HG03103 (cell line): ENCODE measurements around the gene TULP4.

Experiments
- ATAC-seq: cut with Tn5 transposase; IDR thresholded peaks from one replicate; pipeline ENCODE4 v1.9.1; 2021; ENCODE audit warnings: low read depth; ENCODE audit not compliant: unreplicated experiment

The TULP4 gene

DNA sequence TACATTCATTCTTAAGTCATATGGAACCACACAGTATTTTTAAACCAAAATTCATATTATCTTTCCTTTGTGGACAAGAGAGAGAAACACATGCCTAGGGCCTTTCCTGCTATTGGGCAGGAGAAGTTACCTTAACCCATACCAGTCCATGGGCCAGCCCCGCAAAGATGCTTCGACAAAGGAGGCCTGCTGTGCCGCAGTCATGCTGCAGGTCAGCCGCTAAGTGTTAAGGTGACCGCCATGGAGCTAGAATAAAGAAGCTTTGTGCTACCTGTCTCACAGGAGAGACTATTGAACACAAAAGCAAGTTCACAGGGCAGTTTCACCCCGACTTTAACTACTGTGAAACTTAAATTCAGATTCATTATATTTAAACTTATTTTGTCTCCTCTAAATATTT, 185.4 kb downstream of the TULP4 start:
- no peak for ATAC-seq

DNA sequence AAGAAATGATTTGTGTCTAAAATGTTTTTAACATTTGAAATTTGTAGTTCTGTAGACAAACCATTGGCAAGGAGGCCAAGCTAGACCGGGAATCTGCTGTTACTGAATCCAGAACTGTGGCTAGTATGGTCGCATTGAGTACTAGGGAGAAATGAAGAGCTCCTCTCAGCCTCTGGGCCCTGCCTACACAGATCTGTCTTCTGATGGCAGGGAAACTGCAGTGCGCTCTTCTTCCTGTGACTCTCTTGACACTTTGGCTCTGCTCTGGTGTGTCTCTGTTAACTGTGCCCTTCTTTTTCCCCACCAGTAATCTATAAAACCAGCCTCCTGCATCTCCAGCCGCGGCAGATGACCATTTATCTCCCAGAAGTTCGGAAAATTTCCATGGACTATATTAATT, 186.1 kb downstream of the TULP4 start:
- no peak for ATAC-seq

DNA sequence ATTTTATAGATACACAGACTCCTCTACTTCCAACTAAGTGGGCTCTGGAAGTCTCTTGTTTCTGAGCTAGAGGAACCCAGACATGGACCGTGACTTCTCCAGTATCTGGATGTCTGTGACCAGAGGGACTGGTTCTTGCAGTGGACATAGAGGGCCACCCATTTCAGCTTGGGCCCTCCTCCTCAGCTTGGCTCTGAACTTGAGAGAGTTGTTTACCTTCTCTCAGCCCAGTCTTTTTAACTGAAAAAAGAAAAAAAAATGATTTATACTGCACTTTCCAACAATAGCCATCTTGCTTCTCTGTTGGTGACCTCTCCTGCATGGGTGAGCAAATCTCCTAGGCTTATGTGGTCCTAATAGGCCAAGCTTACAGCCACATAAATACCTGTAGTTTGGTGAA, 187.3 kb downstream of the TULP4 start:
- ATAC-seq: no peak

DNA sequence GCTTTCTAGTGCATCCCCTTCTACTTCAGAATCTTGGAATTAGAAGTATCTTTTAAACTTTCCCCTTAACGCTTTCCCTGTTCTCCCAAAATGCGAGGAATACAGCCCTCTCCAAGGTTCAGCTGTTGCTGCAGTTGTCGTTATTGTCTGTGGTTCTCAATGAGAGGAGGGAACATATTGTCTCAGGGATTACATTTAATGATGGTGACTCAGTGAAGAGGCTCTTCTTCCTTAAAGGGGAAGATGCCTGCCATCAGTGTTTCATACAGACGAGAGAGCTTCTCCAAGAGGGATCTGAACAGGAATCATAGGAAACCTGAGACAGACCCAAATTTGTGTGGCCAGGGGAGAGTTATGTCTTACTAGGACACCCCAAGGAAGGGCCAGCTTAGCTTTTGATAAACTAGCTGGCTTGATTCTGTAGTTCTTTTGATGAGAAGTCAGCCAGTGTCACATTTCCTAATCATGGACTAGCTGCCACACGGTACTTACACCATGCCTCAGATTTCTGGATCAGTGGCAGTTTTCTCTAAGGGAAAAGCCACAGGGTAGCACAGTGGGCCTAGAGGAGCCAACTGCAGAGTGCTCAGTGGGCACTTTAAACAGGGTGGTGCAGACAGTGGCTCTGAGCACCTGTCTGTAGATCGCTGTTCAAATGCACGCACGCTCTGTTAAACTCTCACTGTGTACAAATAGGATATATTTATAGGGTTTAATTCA, 187.9 kb downstream of the TULP4 start:
- no peak for ATAC-seq

GRCh38 chr6:158501360-158502262, 189.3 kb downstream of the TULP4 start:
- ATAC-seq: no peak

GRCh38 chr6:158502263-158502950, 190.1 kb downstream of the TULP4 start:
- ATAC-seq: no peak

DNA sequence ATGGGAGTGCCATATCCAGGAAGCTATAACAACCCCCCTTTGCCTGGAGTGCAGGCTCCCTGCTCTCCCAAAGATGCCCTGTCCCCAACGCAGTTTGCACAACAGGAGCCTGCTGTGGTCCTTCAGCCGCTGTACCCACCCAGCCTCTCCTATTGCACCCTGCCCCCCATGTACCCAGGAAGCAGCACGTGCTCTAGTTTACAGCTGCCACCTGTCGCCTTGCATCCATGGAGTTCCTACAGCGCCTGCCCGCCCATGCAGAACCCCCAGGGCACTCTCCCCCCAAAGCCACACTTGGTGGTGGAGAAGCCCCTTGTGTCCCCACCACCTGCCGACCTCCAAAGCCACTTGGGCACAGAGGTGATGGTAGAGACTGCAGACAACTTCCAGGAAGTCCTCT, 191.0 kb downstream of the TULP4 start:
- no peak for ATAC-seq

GRCh38 chr6:158503846-158504245, 191.6 kb downstream of the TULP4 start:
- ATAC-seq: no peak

DNA sequence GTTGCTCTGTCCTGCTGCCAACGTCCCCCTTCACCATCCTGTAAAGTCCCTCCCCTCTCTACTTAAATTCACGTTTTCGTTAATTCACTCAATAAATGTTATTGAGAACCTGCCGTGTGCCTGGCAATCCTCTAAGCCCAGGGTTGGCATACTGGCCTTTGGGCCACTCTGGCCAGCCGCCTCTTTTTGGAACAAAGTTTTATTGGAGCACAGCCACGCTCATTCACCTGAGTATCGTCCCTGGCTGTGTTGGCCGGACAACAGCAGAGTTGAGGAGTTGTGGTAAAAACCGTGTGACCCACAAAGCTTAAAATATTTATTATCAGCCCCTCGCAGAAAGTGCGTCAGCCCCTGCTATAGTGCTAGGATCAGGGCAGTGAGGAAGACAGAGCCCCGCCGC, 192.9 kb downstream of the TULP4 start:
- no peak for ATAC-seq

DNA sequence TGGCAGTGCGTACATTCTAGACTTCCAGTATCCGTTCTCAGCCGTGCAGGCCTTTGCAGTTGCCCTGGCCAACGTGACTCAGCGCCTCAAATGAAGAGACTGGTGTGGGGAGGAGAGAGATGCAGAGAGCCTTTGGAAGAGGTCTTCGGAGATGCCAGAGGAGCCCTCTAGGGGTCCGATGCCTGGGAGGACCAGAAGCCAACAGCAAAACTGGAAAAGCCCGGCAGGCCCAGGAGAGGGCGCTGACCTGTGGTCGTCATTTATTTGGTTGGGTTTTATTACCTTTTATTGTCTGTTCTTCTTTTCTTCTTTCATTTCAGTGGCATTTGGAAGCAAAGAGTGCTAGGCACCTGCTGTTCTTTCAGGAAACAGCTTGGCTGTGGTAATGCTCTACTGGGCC, 194.3 kb downstream of the TULP4 start:
- ATAC-seq: no peak

GRCh38 chr6:158507174-158507573, 194.9 kb downstream of the TULP4 start:
- no peak for ATAC-seq

GRCh38 chr6:158508450-158508849, 196.2 kb downstream of the TULP4 start:
- no peak for ATAC-seq

- ATAC-seq: no peak
These were observed 197.2 kb downstream of the TULP4 start for GRCh38 chr6:158509465-158509864.

GRCh38 chr6:158512809-158513208, 200.5 kb downstream of the TULP4 start:
- no peak for ATAC-seq

GRCh38 chr6:158514176-158514575, 201.9 kb downstream of the TULP4 start:
- no peak for ATAC-seq

DNA sequence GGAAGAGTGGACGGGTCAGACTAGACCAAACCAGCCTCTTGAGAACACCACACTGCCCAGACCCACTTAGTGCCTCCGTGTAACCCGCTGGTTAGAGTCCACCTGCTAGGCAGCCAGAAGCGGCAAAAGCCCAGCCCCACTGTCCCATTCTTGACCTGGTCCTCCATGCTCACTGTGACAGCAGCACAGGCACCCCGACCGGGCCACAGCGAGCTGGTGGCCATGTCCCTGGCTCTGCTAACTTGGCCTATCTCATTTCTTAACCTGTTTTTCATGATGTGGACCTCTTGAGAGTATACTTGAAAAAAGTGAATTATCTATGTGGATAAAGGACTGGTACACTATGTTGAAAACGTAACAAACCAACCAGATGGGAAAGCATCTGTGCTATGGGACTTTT, 202.7 kb downstream of the TULP4 start:
- no peak for ATAC-seq

DNA sequence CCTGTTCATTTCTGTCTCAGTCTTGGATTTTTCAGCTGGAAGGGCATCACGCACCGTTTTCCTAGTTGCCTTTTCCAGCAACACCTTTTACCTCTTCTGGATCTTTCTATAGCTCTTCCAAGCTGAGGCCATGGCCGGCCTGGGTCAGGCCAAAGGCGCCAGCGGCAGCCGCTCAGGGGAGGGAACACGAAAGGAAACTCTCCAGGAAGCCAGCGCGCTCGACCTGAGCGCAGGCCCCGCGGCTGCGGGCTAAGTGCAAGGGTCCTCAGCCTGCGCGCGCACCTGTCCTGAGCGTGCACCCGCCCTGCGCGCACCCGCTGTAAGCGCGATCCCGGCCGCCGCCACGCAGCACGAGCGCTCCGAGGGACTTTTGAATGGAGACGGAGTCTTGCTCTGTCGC, 203.8 kb downstream of the TULP4 start:
- no peak for ATAC-seq

- no peak for ATAC-seq
These were observed 204.8 kb downstream of the TULP4 start for GRCh38 chr6:158517038-158517437.

- ATAC-seq: peak; percentile 47
These were observed 205.3 kb downstream of the TULP4 start for GRCh38 chr6:158517581-158517980.

DNA sequence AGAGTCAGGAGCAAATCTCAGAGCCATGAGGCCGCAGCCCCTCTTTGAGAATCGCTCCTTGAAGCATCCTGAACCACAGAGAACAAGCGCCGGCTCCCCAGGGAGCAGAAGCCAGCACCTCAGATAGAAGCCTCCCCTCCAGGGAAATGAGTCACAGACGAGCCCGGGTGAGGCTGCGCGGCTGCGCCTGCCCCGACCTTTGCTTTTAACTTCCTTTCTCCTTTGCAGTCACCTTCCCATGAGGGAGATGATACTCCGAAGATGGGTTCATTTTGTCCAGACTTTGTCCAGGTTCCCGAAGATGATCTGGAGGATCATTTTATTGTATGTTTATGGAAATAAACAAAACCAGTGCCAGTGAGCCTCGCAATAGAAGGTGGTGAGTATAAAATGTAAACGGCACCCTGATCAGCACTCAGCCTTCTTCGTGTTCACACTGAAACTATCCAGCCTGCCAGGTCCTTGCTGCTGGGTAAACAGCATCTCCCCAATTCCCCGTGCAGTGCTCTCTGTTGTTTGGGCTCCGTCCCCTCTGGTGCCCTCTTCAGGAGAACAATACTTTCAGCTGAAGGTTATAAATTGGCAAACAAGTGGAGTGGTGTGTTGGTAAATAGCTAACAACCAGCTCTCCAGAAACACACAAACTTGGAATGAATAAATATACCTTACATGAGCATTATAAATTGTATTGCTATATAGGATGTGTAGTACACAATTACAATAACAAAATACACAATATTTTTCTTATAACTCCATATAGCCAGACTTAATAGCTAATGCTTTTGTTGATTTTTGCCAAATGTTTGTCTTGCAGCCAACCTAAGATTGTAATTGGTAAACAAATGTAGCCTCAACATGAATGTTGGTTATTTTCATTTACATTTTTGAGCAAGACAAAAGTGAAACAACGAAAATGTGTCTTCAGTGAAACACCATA, 206.2 kb downstream of the TULP4 start:
- ATAC-seq: peak; percentile 69
